GM19468 (cell line): Measurements from ENCODE around the gene PSMA3.

Source experiments
- ATAC-seq: cut with Tn5 transposase; IDR thresholded peaks from one replicate; pipeline ENCODE4 v1.9.1; 2021; ENCODE audit warnings: mild to moderate bottlenecking, moderate library complexity, moderate number of reproducible peaks; ENCODE audit not compliant: unreplicated experiment; ENCODE audit errors: extremely low read depth

PSMA3 gene

DNA sequence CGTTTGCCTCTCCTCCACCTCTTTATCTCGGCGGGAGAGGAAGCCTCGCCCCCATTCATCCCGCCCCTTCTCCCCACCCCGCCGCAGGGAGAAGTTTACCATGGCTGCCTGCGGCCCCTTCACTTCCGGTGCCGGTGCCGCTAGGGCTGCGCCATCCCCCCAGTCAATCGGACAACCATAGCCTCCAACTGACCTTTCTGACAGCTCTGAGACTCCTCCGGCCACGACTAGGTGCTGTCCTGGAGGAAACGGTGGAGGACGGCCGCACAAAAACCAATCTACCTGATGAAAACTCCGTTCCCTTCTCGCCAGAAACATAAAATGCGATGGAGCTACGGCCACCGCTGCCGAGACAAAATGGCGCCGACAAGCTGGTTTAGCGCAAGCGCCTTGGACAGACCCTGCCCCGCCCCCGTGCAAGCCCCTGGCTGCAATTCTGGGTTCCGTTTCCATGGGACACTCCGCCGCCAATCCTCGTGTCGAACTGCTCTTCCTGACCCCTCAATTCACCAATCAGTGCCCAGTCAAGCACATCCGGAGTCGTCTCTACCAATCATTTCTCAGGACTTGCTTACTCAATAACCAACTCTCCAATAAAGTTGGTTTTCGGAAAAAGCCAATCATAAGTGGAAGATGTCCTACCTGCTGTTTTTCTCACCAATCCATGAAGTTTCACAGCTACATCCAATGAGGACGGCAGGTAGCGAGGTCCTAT, 53.3 kb downstream of the PSMA3 start:
- peak; percentile 86 for ATAC-seq

DNA sequence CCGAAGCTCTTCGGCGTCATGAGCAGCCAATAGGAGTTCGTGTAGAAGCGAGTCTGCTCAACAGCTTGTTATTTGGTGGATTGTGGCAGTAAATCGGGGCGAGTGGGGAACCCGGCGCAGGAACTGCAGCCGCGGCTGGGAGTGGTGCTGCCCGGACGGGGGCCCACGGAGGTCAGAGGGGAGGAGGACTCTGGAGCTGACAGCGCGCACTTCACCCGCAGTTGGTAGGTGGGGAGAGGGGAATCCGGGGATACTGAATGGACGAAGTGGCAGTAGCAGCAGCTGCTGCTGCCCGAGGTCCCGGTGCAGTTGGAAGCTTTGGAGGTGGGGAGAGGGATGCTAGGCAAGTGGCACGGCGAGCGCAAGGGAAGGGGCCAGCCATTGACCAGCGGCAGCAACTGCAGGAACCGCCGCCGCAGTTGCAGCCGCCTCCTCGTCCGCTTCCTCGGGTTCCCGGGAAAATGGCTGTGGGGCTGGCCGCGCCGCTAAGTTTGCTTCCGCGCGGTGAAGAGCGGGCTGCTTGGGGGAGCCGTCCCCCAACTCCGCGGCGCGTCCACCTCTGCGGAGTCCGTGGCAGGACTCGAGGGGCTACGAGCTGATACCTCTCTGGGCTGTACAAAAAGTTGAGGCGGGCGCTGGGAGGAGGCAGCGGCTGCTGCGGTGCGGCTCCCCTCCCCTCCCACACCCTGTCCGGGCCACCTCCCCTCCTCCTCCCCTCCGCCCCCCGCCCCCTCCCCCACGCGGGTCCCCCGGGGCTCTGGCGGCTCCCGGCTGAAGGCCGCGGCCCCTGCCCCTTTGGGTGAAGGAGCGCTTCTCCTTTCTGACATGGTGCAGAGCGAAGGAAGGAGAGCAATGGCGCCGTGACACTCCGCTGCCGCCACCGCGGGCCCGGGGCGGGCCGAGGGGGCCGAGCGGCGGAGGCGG, 54.1 kb downstream of the PSMA3 start, which contains the start of gene ARID4A:
Gene ARID4A (plus strand): TSS at position 79 of the 924 bp plus-strand sequence. CDS start 1,300 bp downstream, outside the sequence.
- ATAC-seq, result no peak

DNA sequence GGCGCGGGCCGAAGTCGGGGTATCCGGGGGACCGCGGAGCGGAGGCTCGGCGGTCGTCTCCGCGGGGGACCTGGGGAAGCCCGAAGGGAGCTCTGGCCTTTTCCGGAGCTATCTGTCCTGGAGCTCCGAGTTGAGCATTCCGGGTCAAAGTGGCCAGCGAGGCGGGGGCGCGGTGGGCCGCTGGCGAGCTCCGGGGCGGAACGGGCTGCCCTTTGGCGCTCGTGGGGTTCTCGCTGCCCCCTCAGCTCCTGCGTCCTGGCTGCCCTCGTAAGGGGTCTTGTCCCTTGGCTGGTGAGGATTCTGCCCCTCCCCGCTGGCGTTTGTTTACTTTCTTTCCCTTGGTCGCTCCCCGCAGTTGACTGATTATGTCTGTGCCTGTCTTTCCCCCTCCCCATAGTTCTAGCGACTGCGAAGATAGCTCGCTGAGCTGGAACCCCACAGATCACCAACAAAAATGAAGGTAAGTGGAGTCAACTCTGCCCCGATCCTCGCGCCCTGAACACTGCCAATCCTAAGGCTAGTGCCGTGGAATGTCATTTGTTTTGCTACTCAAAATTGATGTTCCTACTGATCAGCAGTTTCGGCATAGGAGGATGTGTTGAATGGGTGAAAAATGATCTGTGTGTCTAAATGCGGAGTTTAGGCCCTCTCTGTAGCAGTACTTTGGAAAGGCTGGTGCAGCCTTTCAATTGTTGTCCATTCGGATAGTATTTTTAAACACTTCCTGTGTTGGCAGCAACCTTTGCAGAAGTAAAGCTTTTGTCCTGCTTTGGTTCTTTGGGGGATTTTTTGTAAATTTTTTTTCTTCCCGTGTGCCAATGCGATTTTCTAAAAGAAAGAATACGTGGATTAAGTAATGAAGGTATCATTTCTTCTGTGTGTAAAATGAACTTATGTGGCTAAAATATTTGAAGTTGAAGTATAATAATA, 55.0 kb downstream of the PSMA3 start:
- ATAC-seq, result no peak

DNA sequence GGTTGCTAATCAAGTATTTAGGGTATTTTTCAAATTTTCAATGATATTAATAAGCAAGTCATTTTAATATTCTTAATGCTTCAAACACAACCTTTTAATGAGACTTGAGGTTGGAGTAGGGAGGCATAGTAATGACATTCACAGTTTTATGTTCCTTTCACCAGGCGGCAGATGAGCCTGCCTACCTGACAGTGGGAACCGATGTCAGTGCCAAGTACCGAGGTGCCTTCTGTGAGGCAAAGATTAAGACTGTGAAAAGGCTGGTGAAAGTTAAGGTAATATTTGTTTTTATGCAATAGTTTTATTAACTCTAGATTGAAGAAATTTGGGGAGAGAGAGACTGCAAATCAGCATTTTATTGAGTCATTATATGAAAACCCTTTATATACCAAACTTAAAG, 56.8 kb downstream of the PSMA3 start:
- ATAC-seq, result no peak

DNA sequence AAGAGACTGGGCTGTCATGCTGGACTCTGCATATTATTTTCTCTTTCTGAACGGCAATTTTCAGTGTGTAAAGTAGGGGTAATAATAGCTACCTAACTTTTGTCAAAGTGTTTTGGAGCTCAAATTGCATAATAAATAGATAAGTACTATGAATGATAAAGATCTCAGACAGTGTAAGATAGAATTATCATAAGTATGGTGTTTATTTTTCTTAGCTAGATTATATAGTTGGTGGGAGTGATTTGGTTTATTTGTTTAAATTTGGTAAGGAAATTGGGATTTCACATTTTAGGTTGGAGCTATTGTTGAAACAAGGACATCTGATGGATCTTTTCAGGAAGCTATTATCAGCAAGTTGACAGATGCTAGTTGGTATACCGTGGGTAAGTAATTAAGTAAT, 61.1 kb downstream of the PSMA3 start:
- ATAC-seq, result no peak

DNA sequence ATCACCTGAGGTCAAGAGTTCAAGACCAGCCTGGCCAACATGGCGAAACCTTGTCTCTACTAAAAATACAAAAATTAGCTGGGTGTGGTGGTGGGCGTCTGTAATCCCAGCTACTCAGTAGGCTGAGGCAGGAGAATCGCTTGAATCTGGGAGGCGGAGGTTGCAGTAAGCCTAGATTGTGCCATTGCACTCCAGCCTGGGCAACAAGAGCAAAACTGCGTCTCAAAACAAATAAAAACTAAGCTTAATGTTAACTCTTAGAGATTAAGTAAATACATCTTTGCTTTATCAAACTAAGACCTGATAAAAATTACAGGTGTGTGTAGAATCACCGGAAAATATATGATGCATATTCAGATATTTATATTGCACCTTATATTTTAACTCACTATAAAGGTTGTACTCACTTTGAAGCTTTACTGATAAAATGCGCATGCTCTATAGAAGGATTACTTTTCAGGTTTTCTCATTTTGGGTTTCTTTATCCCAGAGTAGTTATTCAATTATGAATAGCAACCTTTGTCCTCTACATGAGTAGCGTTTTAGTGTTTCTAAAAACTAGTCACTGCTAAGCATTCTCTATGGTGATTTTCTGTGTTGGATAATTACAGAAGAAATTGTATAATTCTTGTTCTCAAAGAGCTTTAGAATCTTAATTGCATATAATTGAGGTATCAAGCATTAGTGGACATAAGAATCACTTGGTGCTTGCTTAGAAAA, 63.1 kb downstream of the PSMA3 start:
- no peak for ATAC-seq

DNA sequence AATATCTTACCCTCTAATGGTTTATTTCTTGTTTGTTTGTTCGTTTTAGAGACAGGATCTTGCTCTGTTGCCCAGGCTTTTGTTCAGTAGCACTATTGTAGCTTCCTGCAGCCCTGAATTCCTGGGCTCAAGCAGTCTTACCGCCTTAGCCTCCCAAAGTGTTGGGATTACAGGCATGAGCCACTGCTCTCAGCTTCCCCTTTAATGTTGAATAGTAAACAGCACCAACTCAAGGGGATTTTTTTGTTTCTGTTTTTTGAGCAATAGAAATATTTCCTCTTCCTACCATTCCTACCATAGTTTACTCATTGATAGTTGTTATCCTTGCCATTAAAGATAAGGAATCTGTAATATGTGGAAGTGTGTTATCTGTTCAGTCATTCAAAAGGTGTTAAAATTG, 64.4 kb downstream of the PSMA3 start:
- ATAC-seq, result no peak

DNA sequence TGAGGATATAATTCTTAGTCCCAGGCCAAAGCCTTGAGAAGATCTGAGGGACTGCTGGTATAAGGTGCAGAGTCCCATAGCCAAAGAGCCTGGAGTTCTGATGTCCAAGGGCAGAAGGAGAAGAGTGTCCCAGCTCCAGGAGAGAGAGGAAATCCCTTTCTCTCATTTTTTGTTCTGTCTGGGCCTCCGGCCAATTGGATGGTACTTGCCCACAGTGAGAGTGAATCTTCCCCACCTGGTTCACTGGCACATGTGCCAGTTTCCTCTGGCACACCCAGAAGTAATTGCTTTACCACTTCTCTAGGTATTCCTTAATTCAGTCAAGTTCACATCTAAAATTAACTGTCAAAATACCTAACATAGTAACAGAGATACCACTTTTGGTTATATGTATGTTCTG, 69.1 kb downstream of the PSMA3 start:
- no peak for ATAC-seq

DNA sequence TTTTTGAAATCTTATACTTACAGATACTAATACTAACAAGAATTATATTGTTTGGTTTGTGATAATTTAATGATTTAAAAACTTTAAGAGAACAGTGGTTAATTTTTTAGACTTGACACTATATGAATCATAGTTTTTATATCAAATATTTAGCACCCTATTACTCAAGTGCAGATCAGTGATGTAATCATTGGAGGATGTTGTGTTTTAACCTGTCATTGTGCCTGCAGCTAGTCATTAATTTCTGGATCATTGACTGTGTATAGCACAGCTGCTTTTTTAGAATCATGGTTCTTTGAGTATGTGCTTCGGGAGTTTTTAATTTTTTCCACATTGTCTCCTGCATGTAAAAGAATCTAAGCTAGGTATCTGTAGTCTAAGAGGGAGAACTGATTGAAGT, 71.0 kb downstream of the PSMA3 start:
- ATAC-seq, result no peak
